Gastroesophageal sphincter (tissue), 4 donors: ENCODE results near the gene FBXL17. TPM values are rescaled to one million over a fixed set of nuclear protein-coding genes. Genes with fewer than 3 reads are reported as not detected.

Source experiments
- ATAC-seq: fragments of 150-250 bp; one replicate; pipeline ENCODE4 v1.9.1; 2016; ENCODE audit warnings: mild to moderate bottlenecking, moderate library complexity
- H3K27ac ChIP-seq, 4 donors: fragments of 200-600 bp; sonication (generic) in 3 of 4; 1 replicate in 3 of 4; 2 replicates in 1 of 4; pipeline ENCODE4 v1.5.1; 2016 to 2019
- H3K27me3 ChIP-seq: fragments of 200-600 bp; sonication (generic); one replicate; pipeline ENCODE4 v1.5.1; 2019
- H3K36me3 ChIP-seq, 2 donors: fragments of 200-600 bp; sonication (generic); one replicate each; pipeline ENCODE4 v1.5.1; 2019; ENCODE audit warnings: control low read depth in 1 of 2
- H3K4me1 ChIP-seq, 3 donors: fragments of 200-600 bp; sonication (generic); 1 replicate in 2 of 3; 2 replicates in 1 of 3; pipeline ENCODE4 v1.5.1; 2016 to 2019; ENCODE audit warnings: control low read depth in 2 of 3
- H3K4me3 ChIP-seq, 2 donors: fragments of 200-600 bp; sonication (generic); one replicate each; pipeline ENCODE4 v1.5.1; 2019; ENCODE audit warnings: mild to moderate bottlenecking in 1 of 2, moderate library complexity in 1 of 2
- H3K9me3 ChIP-seq, 3 donors: fragments of 200-600 bp; sonication (generic); one replicate each; pipeline ENCODE4 v1.5.1; 2017 to 2019; ENCODE audit warnings: control low read depth in 2 of 3
- CTCF ChIP-seq, 4 experiments: fragments of 200-600 bp in 2 of 4; fragments of 450-650 bp in 2 of 4; sonication (generic) in 1 of 4; IDR thresholded peaks; one replicate each; pipeline ENCODE4 v1.5.1; 2017 to 2019; ENCODE audit warnings: antibody characterized with exemption in 4 of 4, mild to moderate bottlenecking in 2 of 4, moderate library complexity in 2 of 4
- EP300 ChIP-seq: sonication (generic); formaldehyde crosslinking; IDR thresholded peaks from one replicate; pipeline ENCODE4 v1.6.1; 2017; ENCODE audit warnings: antibody characterized with exemption, mild to moderate bottlenecking
- POLR2A ChIP-seq, 2 donors: fragments of 450-650 bp; IDR thresholded peaks; one replicate each; pipeline ENCODE4 v1.6.1; 2017; ENCODE audit warnings: antibody characterized with exemption in 2 of 2, mild to moderate bottlenecking in 2 of 2, moderate library complexity in 1 of 2
- POLR2AphosphoS5 ChIP-seq: sonication (generic); formaldehyde crosslinking; IDR thresholded peaks from one replicate; pipeline ENCODE4 v1.6.1; 2017; ENCODE audit warnings: antibody characterized with exemption
- WGBS, 2 donors: methylation state at CpG; one replicate each; pipeline ENCODE4 v1.1.5; 2018; ENCODE audit warnings: low coverage in 1 of 2; 5-methylcytosine and 5-hydroxymethylcytosine counted together
- total RNA-seq, 4 donors: library from RNA; depleted of rRNA; stranded (reverse); fragments of >200 nt; gene quantifications; one replicate each; pipeline ENCODE4 v1.1.0, GENCODE V29; 2016

The FBXL17 gene
- total RNA-seq, 4 donors from 2014 or later: 15.3 to 25.5 (median 21.7) TPM

- H3K4me1 ChIP-seq: no peaks in the 10 kb centered on the region
- no peak overlapping the region for H3K27ac ChIP-seq
- TF ChIP-seq POLR2AphosphoS5: no peak
- TF ChIP-seq EP300: no peak
- no peaks in the 10 kb centered on the region for H3K9me3 ChIP-seq
- ATAC-seq: no peak
- 85 to 92% methylated on average over 2 of the region's 2 CpGs for WGBS, 2 donors
- H3K4me3 ChIP-seq: no peak overlapping the region
- H3K36me3 ChIP-seq: no peaks in the 10 kb centered on the region
- no peaks in the 10 kb centered on the region for H3K27me3 ChIP-seq
Measured at GRCh38 chr5:108025957-108026356, 355.9 kb downstream of the FBXL17 start.

- H3K27me3 ChIP-seq: no peaks in the 10 kb centered on the region
- H3K36me3 ChIP-seq: no peaks in the 10 kb centered on the region
- H3K4me1 ChIP-seq: no peaks in the 10 kb centered on the region
- H3K4me3 ChIP-seq: no peak overlapping the region
- no peak overlapping the region for H3K27ac ChIP-seq
- 45 to 100% methylated on average over 1 of the region's 1 CpG for WGBS, 2 donors
- TF ChIP-seq POLR2AphosphoS5 (no peak), CTCF (IDR thresholded peaks at IDR 0.05) (no peak)
- H3K9me3 ChIP-seq: no peaks in the 10 kb centered on the region
- ATAC-seq: no peak
Measured at GRCh38 chr5:108024986-108025385, 356.9 kb downstream of the FBXL17 start.

GRCh38 chr5:108016101-108016500 is 365.8 kb downstream of the FBXL17 start:
- TF ChIP-seq CTCF (IDR thresholded peaks at IDR 0.05) (no peak), EP300 (no peak), POLR2A (IDR thresholded peaks at IDR 0.05) (no peak), POLR2AphosphoS5 (no peak)
- H3K27me3 ChIP-seq: no peaks in the 10 kb centered on the region
- no peak overlapping the region for H3K4me3 ChIP-seq
- H3K27ac ChIP-seq: no peak overlapping the region
- no peaks in the 10 kb centered on the region for H3K4me1 ChIP-seq
- WGBS, 2 donors: 87% methylated on average over 2 of the region's 2 CpGs; no CpG with 5 or more reads in 1 of the 2 donors
- no peak for ATAC-seq
- H3K9me3 ChIP-seq: no peaks in the 10 kb centered on the region
- H3K36me3 ChIP-seq: peaks cover 0 to 5% of the 10 kb centered on the region in 2 donors

GRCh38 chr5:108006791-108007190 is 375.1 kb downstream of the FBXL17 start:
- H3K4me3 ChIP-seq: no peak overlapping the region
- no peaks in the 10 kb centered on the region for H3K27me3 ChIP-seq
- H3K27ac ChIP-seq: no peak overlapping the region
- 97% methylated on average over 3 of the region's 3 CpGs for WGBS, 2 donors
- no peaks in the 10 kb centered on the region for H3K9me3 ChIP-seq
- no peaks in the 10 kb centered on the region for H3K4me1 ChIP-seq
- TF ChIP-seq POLR2AphosphoS5: no peak
- no peak for TF ChIP-seq POLR2A (IDR thresholded peaks at IDR 0.05)
- TF ChIP-seq CTCF (IDR thresholded peaks at IDR 0.05): no peak
- TF ChIP-seq EP300: no peak
- ATAC-seq: no peak
- H3K36me3 ChIP-seq: no peaks in the 10 kb centered on the region

- H3K4me1 ChIP-seq: no peaks in the 10 kb centered on the region
- H3K27me3 ChIP-seq: no peaks in the 10 kb centered on the region
- no peaks in the 10 kb centered on the region for H3K9me3 ChIP-seq
- no peaks in the 10 kb centered on the region for H3K36me3 ChIP-seq
- ATAC-seq: no peak
- no peak for TF ChIP-seq POLR2A (IDR thresholded peaks at IDR 0.05)
- no peak for TF ChIP-seq EP300
- TF ChIP-seq CTCF (IDR thresholded peaks at IDR 0.05): no peak
- no peak for TF ChIP-seq POLR2AphosphoS5
- 25 to 50% methylated on average over 1 of the region's 1 CpG for WGBS, 2 donors
- H3K27ac ChIP-seq: no peak overlapping the region
- no peak overlapping the region for H3K4me3 ChIP-seq
Measured at GRCh38 chr5:108003178-108003577, 378.7 kb downstream of the FBXL17 start.

- no peak for TF ChIP-seq EP300
- no peak for TF ChIP-seq CTCF (IDR thresholded peaks at IDR 0.05)
- no peak for TF ChIP-seq POLR2AphosphoS5
- no peak for TF ChIP-seq POLR2A (IDR thresholded peaks at IDR 0.05)
- H3K36me3 ChIP-seq: no peaks in the 10 kb centered on the region
- H3K9me3 ChIP-seq: no peaks in the 10 kb centered on the region
- no peak overlapping the region for H3K4me3 ChIP-seq
- H3K27ac ChIP-seq: no peak overlapping the region
- no peaks in the 10 kb centered on the region for H3K27me3 ChIP-seq
- no peak for ATAC-seq
- no peaks in the 10 kb centered on the region for H3K4me1 ChIP-seq
- 89 to 98% methylated on average over 4 of the region's 4 CpGs for WGBS, 2 donors
Measured at GRCh38 chr5:108001222-108001621, 380.7 kb downstream of the FBXL17 start.
